Smooth muscle cell (in vitro differentiated cells): Measurements from ENCODE around the gene LRRFIP1. TPM values are rescaled to one million over a fixed set of nuclear protein-coding genes. Genes with fewer than 3 reads are reported as not detected.

Experiments
- DNase-seq: peaks from one replicate; lab custom pipeline; 2025; ENCODE audit not compliant: unreplicated experiment; lab: John Stamatoyannopoulos, UW
- H2AFZ ChIP-seq: fragments of 200-600 bp; sonication (generic); 2 replicates; pipeline ENCODE4 v1.6.0; 2016; ENCODE audit warnings: antibody characterized with exemption, low read depth, mild to moderate bottlenecking
- H3F3A ChIP-seq: fragments of 200-600 bp; sonication (generic); 2 replicates; pipeline ENCODE4 v1.6.0; 2017; ENCODE audit warnings: antibody characterized with exemption, low read depth
- H3K27ac ChIP-seq: fragments of 200-600 bp; sonication (generic); 2 replicates; pipeline ENCODE4 v1.5.1; 2016; ENCODE audit warnings: low read depth, mild to moderate bottlenecking
- H3K27me3 ChIP-seq: fragments of 200-600 bp; sonication (generic); 2 replicates; pipeline ENCODE4 v1.6.1; 2016; ENCODE audit warnings: low read depth, mild to moderate bottlenecking
- H3K36me3 ChIP-seq: fragments of 200-600 bp; sonication (generic); 2 replicates; pipeline ENCODE4 v1.5.1; 2016; ENCODE audit warnings: low read depth
- H3K4me1 ChIP-seq: fragments of 200-600 bp; sonication (generic); 2 replicates; pipeline ENCODE4 v1.5.1; 2016; ENCODE audit warnings: low read depth
- H3K4me2 ChIP-seq: fragments of 200-600 bp; sonication (generic); 2 replicates; pipeline ENCODE4 v1.6.0; 2016; ENCODE audit warnings: mild to moderate bottlenecking
- H3K4me3 ChIP-seq: fragments of 200-600 bp; sonication (generic); 2 replicates; pipeline ENCODE4 v1.5.1; 2016; ENCODE audit warnings: mild to moderate bottlenecking
- H3K79me2 ChIP-seq: fragments of 200-600 bp; sonication (generic); 2 replicates; pipeline ENCODE4 v1.6.0; 2016; ENCODE audit warnings: low read depth, mild to moderate bottlenecking
- H3K9ac ChIP-seq: fragments of 200-600 bp; sonication (generic); 2 replicates; pipeline ENCODE4 v1.6.0; 2016; ENCODE audit warnings: low read depth
- H3K9me3 ChIP-seq: fragments of 200-600 bp; sonication (generic); replicated peaks from 2 replicates; pipeline ENCODE4 v1.5.1; 2016; ENCODE audit warnings: low read depth
- H4K20me1 ChIP-seq: fragments of 200-600 bp; sonication (generic); 2 replicates; pipeline ENCODE4 v1.6.0; 2016; ENCODE audit warnings: low read depth
- WGBS: methylation state at CpG from one replicate; pipeline ENCODE4 v1.1.7; 2016; ENCODE audit warnings: low lambda C conversion rate; 5-methylcytosine and 5-hydroxymethylcytosine counted together
- polyA plus RNA-seq: library from polyadenylated mRNA; unstranded; fragments of >200 nt; fragmentation: Nextera tagmentation; extraction: Ambion mirVana; gene quantifications from 2 replicates; pipeline ENCODE4 v1.2.1, GENCODE V29; 2016
- total RNA-seq: library from RNA; depleted of rRNA; stranded (reverse); fragments of >200 nt; gene quantifications from 2 replicates; pipeline ENCODE4 v1.2.3, GENCODE V29; 2014
- TF ChIP-seq, protein P1 (sequence below): fragments of 200-600 bp; sonication (generic); IDR thresholded peaks from 2 replicates; pipeline ENCODE4 v1.5.1; 2017; ENCODE audit warnings: borderline replicate concordance, mild to moderate bottlenecking, antibody characterized with exemption; ENCODE audit not compliant: insufficient read depth, poor library complexity, severe bottlenecking

LRRFIP1 gene
- total and polyA plus RNA-seq, 2 experiments from 2014 or later, result 36.2 to 65.1 TPM

DNA sequence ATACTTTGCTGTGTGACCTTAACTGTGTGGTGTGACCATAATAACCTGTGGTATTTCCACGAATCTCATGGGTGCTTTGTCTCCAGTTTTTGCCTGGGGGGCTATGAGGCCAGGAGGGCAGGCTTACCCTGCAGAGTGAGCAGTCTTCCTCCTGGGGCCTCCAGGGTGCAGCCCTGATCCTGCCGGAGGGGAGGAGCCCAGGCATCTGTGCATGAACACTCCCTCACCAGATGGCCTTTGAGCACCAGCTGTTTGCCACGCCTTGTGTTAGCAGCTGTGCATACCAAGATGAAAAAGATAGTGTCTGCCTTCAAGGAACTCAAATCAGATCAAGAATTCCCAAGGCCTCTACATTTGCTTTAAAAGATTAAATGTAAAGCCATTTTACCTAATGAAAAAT lies 96.2 kb downstream of the LRRFIP1 start:
- H3K36me3 ChIP-seq, result no peaks in the 10 kb centered on the region
- no peak for DNase-seq
- no peaks in the 10 kb centered on the region for H3K27me3 ChIP-seq
- no peak overlapping the region for H3K4me2 ChIP-seq
- TF ChIP-seq, protein P1, sequence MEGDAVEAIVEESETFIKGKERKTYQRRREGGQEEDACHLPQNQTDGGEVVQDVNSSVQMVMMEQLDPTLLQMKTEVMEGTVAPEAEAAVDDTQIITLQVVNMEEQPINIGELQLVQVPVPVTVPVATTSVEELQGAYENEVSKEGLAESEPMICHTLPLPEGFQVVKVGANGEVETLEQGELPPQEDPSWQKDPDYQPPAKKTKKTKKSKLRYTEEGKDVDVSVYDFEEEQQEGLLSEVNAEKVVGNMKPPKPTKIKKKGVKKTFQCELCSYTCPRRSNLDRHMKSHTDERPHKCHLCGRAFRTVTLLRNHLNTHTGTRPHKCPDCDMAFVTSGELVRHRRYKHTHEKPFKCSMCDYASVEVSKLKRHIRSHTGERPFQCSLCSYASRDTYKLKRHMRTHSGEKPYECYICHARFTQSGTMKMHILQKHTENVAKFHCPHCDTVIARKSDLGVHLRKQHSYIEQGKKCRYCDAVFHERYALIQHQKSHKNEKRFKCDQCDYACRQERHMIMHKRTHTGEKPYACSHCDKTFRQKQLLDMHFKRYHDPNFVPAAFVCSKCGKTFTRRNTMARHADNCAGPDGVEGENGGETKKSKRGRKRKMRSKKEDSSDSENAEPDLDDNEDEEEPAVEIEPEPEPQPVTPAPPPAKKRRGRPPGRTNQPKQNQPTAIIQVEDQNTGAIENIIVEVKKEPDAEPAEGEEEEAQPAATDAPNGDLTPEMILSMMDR, result no peak
- H3K27ac ChIP-seq, result no peak overlapping the region
- WGBS, result 11% methylated on average over 3 of the region's 3 CpGs
- H3K4me3 ChIP-seq, result no peak overlapping the region
- no peak overlapping the region for H2AFZ ChIP-seq
- H3K79me2 ChIP-seq, result peaks cover 33% of the 10 kb centered on the region
- H3K9ac ChIP-seq, result no peak overlapping the region
- peaks cover 39% of the 10 kb centered on the region for H4K20me1 ChIP-seq
- no peaks in the 10 kb centered on the region for H3K9me3 ChIP-seq
- no peaks in the 10 kb centered on the region for H3F3A ChIP-seq
- peaks cover 11% of the 10 kb centered on the region for H3K4me1 ChIP-seq

DNA sequence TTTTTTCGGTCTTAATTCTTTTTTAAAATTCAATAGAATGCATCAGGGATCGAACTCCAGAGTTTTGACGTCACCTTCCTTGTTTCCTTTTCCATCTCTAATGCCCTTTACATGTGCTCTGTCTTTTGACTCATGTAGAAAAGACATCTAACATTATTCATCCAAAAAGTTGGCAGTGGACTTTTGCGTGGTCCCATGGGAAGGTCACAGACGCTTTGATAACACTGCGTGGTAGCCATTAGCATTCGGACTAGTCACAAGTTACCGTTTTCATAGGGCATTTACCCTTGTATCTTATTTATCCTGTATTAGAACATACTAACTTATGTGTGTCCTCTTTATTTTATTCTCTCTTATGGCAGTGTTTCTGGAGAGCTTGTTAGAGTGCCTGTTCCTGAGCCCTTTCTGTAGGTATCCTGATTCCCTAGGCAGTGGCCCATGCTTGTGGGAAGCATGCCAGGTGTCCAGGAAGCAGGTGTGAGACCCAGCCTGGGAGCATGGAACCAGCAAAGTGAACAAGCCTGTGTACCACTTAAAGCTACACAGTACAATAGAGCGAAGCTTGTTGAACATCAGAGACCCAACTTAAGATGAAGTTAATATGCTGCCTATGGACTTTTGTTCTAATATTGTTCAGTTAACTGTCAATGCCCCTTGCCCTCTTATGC lies 97.6 kb downstream of the LRRFIP1 start:
- Histone ChIP-seq H3K4me1 (peaks cover 11% of the 10 kb centered on the region), H3K27ac (no peak overlapping the region), H3K9ac (no peak overlapping the region), H4K20me1 (peaks cover 41% of the 10 kb centered on the region), H3F3A (no peaks in the 10 kb centered on the region), H3K4me2 (no peak overlapping the region), H3K79me2 (peaks cover 38% of the 10 kb centered on the region), H3K27me3 (no peaks in the 10 kb centered on the region), H3K9me3 (no peaks in the 10 kb centered on the region), H2AFZ (no peak overlapping the region), H3K4me3 (no peak overlapping the region), H3K36me3 (no peaks in the 10 kb centered on the region)
- no peak for DNase-seq
- TF ChIP-seq, protein P1, result no peak
- WGBS, result 97% methylated on average over 9 of the region's 9 CpGs

DNA sequence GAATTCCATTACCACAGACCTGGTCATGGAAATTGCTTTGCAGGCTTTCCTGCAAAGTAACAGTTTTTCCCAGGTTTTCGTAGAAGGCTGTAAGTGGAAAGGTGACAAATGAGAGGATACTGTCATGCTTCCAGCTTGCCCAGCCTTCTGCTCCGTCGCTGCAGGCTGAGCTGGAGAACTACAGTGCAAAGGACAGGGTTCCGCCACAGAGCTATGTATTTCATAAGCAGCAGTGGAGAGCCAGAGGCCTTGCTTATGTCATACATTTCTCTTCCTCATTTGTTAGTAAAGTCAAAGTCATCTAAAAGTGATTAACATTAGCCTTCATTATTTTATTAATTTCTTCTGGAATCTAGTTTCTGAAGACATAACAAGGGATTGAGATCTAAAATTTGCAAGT lies 98.3 kb downstream of the LRRFIP1 start:
- Histone ChIP-seq H3K27ac (no peak overlapping the region), H3K9me3 (no peaks in the 10 kb centered on the region), H3K9ac (no peak overlapping the region), H2AFZ (no peak overlapping the region), H3K4me2 (no peak overlapping the region), H3K4me3 (no peak overlapping the region), H4K20me1 (peaks cover 48% of the 10 kb centered on the region), H3K36me3 (no peaks in the 10 kb centered on the region), H3K4me1 (peaks cover 11% of the 10 kb centered on the region), H3F3A (no peaks in the 10 kb centered on the region), H3K27me3 (no peaks in the 10 kb centered on the region), H3K79me2 (peaks cover 44% of the 10 kb centered on the region)
- 79% methylated on average over 4 of the region's 4 CpGs for WGBS
- DNase-seq, result no peak
- TF ChIP-seq, protein P1, result no peak

DNA sequence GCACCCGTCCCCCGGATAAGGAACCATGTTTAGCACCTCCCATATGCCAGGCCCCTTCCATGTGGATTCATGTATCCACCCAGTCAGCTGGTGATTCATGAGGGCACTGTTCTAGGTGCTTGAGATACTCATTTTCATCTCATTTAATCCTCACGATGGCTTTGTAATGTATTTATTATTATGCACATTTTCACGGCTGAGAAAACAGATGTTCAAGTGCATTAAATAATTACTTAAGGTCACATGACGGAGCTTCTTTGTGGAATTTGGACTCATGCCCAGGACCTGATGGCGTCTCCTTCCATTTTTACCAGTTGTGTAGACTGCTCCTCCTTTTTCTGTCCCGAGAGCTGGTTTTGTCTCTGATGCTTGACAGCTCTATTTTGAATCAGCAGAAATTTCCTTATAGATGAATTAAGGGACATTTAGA lies 99.0 kb downstream of the LRRFIP1 start:
- H2AFZ ChIP-seq, result no peak overlapping the region
- H3K4me3 ChIP-seq, result no peak overlapping the region
- no peaks in the 10 kb centered on the region for H3F3A ChIP-seq
- no peaks in the 10 kb centered on the region for H3K9me3 ChIP-seq
- 76% methylated on average over 7 of the region's 7 CpGs for WGBS
- peaks cover 50% of the 10 kb centered on the region for H3K79me2 ChIP-seq
- DNase-seq, result no peak
- H4K20me1 ChIP-seq, result peaks cover 55% of the 10 kb centered on the region
- H3K4me1 ChIP-seq, result peaks cover 13% of the 10 kb centered on the region
- H3K27ac ChIP-seq, result no peak overlapping the region
- H3K4me2 ChIP-seq, result no peak overlapping the region
- no peaks in the 10 kb centered on the region for H3K27me3 ChIP-seq
- TF ChIP-seq, protein P1, result no peak
- no peak overlapping the region for H3K9ac ChIP-seq
- no peaks in the 10 kb centered on the region for H3K36me3 ChIP-seq
